ENCODE data around the gene ATOH8. TPM values are rescaled to one million over a fixed set of nuclear protein-coding genes. Genes with fewer than 3 reads are reported as not detected.

ATOH8 gene
- total RNA-seq, 1 donor, result 1.3 TPM

DNA sequence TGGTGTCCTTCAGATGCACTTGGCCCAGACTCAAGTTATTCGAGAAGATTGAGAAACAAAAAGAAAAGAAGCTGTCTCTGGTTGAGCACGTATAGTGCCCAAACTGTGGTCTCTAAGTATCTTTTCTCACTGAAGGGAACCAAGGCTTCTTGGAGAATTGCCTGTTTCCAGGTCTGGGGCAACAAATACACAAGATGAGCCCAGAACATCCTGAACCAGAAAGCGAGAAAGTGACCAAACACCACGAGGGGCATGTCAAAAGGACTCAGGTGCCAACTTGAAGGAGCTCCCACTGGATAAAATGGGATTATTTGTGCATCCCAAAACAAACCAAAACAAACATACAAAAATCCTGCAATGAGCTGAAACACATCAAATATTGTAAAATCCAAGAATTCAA, 13.6 kb upstream of the ATOH8 start:
- Histone ChIP-seq H3K9me3 (ENCODE audit: low read depth, low read length) (no peaks in the 10 kb centered on the region), H3K27me3 (ENCODE audit: insufficient read depth, low read length) (peaks cover 5% of the 10 kb centered on the region), H3K4me1 (ENCODE audit: insufficient read depth, low read length) (peaks cover 4% of the 10 kb centered on the region), H3K4me3 (ENCODE audit: low read length) (no peak overlapping the region)

DNA sequence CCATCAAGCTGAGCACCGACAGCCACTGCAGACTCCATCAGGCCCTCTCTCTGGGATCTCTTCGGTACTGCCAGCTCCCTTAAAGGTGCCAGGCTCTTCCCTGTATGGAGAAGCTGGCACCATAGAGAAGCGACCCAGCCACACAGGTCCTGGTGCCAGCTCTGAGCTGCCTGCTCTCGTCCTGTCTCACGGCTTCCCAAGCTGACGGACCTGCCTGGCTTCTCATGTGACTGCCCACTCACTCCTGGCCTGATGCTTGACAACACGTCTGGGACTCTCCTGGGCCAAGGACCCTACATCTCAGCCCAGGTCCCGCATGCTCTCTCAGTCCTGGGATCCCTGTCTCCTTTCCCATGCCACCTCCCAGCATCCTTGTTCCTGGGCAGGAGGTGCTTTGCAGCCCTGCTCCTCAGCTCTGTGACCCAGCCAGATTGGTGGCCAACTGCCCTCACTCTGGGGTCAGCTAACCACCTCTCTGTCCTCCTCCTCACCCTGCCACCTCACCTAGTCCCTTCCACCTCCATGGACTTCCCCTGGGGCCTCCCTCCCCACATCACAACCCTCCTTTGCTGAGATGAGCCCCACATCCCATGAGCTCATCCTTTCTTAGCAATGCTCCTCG, 12.5 kb upstream of the ATOH8 start:
- Histone ChIP-seq H3K4me1 (ENCODE audit: insufficient read depth, low read length) (peaks cover 8% of the 10 kb centered on the region), H3K9me3 (ENCODE audit: low read depth, low read length) (no peaks in the 10 kb centered on the region), H3K27me3 (ENCODE audit: insufficient read depth, low read length) (peaks cover 5% of the 10 kb centered on the region), H3K4me3 (ENCODE audit: low read length) (no peak overlapping the region)

DNA sequence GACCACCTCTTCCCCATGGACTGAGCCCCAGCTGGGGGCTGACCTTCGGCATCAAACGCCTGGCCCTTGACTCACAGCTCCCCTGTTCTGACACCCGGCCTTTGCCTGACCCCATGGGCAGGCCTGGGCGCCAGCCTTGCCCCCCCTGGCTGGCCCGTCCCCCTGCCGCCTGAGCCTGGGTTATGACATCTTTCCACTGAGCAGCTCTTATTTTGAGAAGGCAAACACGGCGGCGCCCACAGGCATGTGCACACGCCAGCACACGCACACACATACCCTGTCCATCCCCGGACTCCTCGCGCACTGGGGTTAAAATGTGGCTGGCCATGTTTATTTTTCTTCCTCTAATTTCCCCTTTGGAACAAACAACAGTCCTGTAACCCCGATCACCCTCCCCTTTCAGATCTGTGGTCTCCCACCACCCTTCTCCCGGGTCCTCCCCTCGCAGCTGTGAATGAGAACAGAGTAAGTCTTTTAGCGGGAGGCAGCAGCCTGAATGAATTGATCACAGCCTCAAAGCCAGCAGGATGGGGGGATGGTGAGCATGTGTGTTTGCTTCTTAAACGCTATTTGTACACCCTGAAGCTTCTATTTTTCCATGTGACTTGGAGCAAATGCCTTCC, 11.8 kb upstream of the ATOH8 start:
- no peaks in the 10 kb centered on the region for H3K9me3 ChIP-seq (ENCODE audit: low read depth, low read length)
- peaks cover 5% of the 10 kb centered on the region for H3K27me3 ChIP-seq (ENCODE audit: insufficient read depth, low read length)

DNA sequence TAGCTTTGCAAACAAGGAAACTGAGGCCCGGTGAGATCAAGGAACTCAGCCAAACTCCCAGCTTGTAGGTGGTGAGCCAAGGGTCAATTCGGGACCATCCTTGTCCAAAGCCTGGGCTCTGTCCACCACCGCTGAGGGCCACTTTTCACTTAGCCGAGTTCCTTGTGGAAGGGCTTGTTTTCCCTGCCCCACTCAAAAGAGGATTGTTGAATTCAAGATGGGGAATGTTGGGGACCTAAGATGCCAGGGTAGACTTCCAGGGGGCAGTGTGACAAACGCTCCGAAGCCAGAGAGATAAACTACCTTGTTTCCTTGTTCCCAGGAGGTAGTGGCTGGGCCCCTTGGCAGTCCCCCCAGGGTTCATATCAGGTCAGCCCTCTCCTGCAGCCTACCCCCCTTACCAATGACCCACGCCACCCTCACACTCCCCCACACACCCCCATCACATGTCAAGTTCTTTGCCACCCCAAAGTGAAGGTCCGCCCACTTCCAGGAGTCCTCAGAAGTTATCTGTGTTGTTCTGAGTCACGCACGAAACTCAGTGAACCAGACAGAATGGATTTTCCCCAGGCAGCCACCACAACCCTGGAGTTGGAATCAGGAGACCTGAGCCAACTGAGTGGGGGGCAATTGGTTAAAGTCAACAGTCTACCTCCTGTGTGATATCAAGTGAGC, 10.3 kb upstream of the ATOH8 start:
- Histone ChIP-seq H3K4me3 (ENCODE audit: low read length) (no peak overlapping the region), H3K4me1 (ENCODE audit: insufficient read depth, low read length) (peaks cover 20% of the 10 kb centered on the region), H3K27me3 (ENCODE audit: insufficient read depth, low read length) (peaks cover 5% of the 10 kb centered on the region), H3K9me3 (ENCODE audit: low read depth, low read length) (no peaks in the 10 kb centered on the region)

More for the DNA sequence above, 11.8 kb upstream of the ATOH8 start:
- Histone ChIP-seq H3K4me3 (ENCODE audit: low read length) (no peak overlapping the region), H3K4me1 (ENCODE audit: insufficient read depth, low read length) (peaks cover 8% of the 10 kb centered on the region)

DNA sequence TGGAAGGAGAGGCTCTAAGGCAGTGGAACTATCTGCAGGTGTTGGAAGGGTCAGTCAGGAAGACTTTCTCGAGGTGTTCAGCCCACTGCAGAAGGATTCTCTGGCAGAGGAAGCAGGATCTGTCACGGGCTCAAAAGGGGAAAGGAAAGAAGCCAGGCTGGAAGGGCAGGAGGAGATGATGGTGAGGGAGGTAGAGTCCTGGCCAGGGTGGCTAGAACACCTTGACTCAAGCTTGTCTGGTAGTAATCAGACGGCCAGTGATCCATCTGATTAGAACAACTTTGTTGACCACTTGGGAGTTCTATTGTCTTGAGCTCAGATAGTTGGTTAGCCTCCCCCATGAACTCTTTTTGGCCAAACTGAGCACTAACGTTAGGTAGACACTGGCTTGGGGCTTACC, 9.7 kb upstream of the ATOH8 start:
- no peaks in the 10 kb centered on the region for H3K9me3 ChIP-seq (ENCODE audit: low read depth, low read length)
- H3K27me3 ChIP-seq (ENCODE audit: insufficient read depth, low read length), result peaks cover 5% of the 10 kb centered on the region
- H3K4me1 ChIP-seq (ENCODE audit: insufficient read depth, low read length), result peaks cover 26% of the 10 kb centered on the region
- no peak overlapping the region for H3K4me3 ChIP-seq (ENCODE audit: low read length)

DNA sequence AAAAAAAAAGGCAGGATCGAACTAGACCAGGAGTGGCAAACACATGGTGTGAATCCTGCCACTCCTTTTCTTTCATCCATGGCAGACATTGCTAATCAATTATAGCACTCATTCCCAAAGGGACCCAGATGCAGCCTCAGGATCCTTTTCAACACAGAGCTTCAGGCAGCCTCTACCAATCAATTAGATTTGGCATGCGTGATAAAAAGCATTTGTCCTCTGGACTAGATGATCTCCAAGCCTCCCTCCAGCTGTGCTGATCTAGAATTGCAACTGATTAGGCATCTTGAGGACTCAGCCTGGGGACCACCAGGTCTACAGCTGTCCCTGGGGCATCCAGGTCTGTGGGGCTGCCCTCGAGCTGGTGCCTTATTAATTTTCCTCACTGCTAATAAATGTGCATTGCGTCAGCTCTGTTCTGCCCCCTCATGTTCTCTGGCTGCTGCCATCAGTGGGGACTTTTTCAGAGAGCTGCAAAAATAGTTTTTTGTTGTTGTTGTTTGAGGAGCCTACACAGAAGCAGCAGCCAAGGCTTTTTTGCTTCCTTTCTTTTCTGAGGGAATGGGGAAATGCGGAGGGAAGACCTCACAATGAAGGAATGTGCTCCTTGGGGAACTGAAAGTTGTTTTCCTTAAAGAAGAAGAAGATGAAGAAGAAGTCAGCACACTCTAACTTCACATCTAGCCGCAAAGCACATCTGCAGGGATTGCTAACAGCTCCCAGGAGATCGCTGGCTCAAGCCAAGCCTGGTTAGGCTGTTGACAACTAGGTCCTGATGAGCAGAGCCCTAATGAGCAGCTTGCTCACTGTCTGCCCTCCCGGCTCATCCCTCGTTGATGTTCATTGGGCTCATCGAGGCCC, 8.8 kb upstream of the ATOH8 start:
- Histone ChIP-seq H3K4me3 (ENCODE audit: low read length) (no peak overlapping the region), H3K27me3 (ENCODE audit: insufficient read depth, low read length) (peaks cover 5% of the 10 kb centered on the region), H3K9me3 (ENCODE audit: low read depth, low read length) (no peaks in the 10 kb centered on the region), H3K4me1 (ENCODE audit: insufficient read depth, low read length) (peaks cover 26% of the 10 kb centered on the region)

DNA sequence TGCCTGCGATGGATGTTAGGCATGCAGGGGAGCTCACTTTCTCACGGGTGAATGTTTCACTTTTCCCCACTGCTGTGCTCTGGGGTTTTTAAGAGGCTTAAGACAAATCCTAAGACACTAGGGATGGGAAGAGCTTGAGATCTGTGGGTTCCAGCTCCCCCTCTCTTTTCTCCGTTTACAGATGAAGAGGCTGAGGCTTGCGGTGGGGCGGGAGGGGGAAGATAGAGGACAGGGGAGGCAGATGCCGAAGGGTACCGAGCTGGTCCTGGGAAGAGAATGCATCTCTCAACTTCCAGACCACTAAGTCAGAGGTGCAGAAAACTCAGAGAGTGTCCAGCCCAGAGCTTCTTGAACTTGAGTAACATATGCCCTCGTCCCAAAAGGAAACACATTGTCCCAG, 8.2 kb upstream of the ATOH8 start:
- Histone ChIP-seq H3K4me1 (ENCODE audit: insufficient read depth, low read length) (peaks cover 26% of the 10 kb centered on the region), H3K4me3 (ENCODE audit: low read length) (no peak overlapping the region), H3K27me3 (ENCODE audit: insufficient read depth, low read length) (peaks cover 5% of the 10 kb centered on the region), H3K9me3 (ENCODE audit: low read depth, low read length) (no peaks in the 10 kb centered on the region)

DNA sequence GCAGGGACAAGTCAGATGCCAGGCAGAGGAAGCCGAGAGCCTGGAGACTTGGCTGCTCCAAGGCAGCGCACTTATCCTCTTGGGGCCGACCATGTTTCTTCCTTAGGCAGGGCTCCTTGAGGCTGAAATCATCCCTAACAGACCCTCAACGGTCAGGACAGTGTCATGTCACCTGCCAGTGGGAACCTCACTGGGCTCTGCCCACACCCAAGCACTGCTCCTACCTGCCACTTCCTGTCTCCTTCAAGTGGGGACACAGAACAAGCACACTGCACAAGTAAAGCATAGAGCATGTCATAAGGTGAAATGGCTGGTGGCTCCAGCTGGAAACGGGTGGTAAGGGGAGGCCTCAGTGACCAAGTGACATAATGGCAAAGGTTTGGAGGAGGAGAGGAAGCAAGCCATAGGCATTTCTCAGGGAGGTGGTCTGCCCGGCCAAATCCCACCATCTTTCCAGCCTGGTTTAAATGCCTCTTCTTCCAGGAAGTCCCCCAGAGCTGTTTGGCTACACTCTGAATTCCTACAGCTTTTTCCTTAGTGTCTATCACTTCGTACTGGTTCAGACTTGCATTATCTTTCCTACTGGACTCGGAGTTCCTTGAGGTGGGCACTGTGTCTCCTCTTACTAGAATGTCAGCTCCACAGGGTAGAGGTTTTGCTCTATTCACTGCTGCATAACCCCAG, 7.3 kb upstream of the ATOH8 start:
- peaks cover 11% of the 10 kb centered on the region for H3K27me3 ChIP-seq (ENCODE audit: insufficient read depth, low read length)

DNA sequence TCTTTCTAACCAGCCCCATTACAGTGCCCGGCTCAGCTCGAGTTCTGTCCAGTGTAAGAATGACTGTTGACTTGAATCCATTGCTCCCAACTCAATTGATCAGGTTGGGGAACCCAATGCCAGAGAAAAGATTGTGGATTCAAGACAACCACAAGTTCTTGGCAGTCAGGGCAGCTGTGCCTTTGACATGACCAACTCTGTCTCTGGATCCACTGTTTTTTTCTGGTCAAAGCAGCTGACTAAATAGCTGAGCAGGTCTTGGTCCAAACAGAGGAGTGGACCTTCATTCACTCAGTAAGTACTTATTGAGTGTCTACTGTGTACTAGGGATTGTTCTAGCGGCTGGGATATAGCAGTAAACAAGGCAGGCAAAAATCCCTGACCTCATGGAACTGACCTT, 6.3 kb upstream of the ATOH8 start:
- Histone ChIP-seq H3K9me3 (ENCODE audit: low read depth, low read length) (no peaks in the 10 kb centered on the region), H3K4me3 (ENCODE audit: low read length) (no peak overlapping the region), H3K4me1 (ENCODE audit: insufficient read depth, low read length) (peaks cover 26% of the 10 kb centered on the region), H3K27me3 (ENCODE audit: insufficient read depth, low read length) (peaks cover 20% of the 10 kb centered on the region)

More for the DNA sequence above, 7.3 kb upstream of the ATOH8 start:
- no peaks in the 10 kb centered on the region for H3K9me3 ChIP-seq (ENCODE audit: low read depth, low read length)
- peaks cover 26% of the 10 kb centered on the region for H3K4me1 ChIP-seq (ENCODE audit: insufficient read depth, low read length)
- H3K4me3 ChIP-seq (ENCODE audit: low read length), result no peak overlapping the region

DNA sequence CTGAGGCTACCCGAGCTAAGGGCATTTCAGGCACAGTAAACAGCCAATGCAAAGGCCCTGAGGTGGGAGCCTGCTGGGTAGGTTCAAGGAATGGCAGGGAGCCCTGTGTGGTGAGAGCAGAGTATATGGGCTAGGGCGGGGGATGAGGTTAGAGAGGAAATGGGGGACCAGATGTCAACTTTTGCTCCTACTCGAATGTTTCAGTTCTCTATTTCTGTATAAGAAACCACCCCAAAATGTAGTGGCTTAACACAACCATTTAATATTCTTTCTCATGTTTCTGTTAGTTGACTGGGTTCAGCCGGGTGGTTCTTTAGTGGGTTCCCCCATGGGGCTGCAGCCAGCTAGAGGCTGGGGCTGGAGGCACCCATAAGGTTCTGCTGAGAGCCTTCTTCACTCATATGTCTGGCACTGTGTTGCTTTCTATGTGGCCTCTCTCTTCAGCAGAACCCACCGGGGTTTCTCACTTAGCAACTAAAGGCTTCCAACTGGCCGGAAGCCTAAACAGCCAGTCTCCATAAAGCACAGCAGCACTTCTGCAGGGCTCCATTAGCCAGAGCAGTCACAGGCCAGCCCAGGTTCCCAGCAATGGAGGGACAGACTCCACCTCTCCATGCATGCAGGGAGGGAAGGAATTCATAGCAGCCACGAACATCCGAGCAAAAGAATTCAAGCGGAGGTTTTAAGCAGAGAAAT, 5.6 kb upstream of the ATOH8 start:
- H3K9me3 ChIP-seq (ENCODE audit: low read depth, low read length), result no peaks in the 10 kb centered on the region
- H3K27me3 ChIP-seq (ENCODE audit: insufficient read depth, low read length), result peaks cover 25% of the 10 kb centered on the region
- no peak overlapping the region for H3K4me3 ChIP-seq (ENCODE audit: low read length)
- peaks cover 29% of the 10 kb centered on the region for H3K4me1 ChIP-seq (ENCODE audit: insufficient read depth, low read length)

DNA sequence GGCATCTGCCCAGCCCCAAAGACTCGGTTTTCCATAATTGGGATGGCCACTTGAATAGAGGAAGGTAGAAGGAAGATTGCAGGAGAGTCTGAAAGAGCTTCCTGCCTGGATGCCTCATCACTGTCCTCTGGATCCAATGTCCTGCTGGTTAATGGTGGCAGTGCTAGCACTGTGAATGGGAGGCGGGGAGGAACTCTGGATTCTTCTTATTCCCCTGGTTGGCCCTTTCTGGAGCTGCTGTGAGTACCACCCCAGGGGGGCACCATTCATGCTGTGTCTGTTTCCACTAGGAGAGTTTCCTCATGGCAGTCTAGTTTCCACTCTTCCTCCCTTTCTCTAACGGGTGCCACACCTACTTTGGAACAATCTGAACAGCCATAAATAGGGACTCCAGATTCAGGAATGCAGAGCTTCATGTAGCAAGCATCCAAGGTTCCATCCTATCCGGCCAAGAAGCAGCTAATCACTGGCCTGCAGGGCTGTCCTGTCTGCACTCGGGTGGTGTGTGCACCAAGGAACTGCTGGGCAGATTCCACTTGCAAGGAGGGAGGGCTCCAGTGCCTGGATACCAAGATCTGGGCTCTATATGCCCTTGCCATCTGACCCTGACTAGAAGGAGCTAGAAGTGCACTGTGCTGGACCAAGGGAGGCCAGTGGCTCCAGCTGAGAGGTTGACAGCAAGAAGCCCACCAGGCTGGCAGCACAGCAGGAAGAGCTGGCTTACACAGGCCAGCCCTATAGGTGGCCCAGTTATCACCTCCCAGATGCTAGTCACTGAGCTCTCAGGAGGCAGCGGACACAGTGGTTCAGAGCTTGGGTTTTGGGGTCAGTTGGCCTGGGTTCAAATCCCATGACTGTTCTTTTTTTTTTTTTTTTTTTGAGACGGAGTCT, 4.6 kb upstream of the ATOH8 start:
- H3K4me3 ChIP-seq (ENCODE audit: low read length), result no peak overlapping the region
- peaks cover 38% of the 10 kb centered on the region for H3K4me1 ChIP-seq (ENCODE audit: insufficient read depth, low read length)
- no peaks in the 10 kb centered on the region for H3K9me3 ChIP-seq (ENCODE audit: low read depth, low read length)
- peaks cover 31% of the 10 kb centered on the region for H3K27me3 ChIP-seq (ENCODE audit: insufficient read depth, low read length)

DNA sequence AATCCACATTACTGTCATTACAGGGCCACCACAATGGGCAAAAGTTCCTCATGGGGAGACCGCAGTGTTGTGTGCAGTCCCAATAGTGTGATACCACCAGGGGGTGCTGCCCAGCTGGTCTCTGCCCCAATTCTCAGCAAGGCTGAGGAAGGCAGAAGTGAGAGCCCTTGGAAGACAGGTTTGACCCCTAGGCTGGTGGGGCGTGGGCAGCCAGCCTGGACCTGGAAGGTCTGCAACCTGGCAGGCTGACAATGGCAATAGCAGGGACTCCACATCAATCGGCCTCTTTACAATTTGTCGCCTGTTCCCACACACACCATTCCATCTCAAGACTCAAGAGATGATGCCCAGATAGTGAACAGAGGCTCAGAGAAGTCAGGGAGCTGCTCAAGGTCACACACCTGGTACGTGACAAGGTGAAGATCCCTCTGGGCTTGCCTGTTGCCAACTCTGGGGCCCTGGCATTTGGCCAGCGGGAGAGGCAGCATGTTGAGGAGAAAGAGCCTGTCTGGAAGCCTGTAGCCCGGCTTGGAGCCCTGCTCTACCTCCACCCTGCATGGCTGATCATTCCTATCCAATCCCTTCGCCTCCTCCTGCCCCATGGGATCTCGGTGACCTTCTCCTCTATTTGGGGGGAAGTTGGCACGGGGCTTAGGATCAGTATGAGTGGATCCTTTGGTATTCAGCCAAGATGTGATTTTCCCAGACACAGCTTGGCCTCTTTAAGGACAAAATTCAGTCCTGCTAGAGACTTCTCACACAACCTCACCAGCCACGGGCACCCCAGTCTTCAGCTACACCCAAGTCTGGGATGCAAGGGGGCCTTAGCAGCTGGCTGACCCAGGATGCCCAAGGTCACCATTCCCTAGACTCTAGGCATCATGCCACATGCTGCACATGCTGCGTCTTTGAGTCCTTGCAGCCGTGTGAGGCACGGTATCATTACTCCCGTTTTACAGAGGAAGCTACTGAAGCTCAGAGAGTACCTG, 2.9 kb upstream of the ATOH8 start:
- Histone ChIP-seq H3K4me3 (ENCODE audit: low read length) (no peak overlapping the region), H3K27me3 (ENCODE audit: insufficient read depth, low read length) (peaks cover 44% of the 10 kb centered on the region), H3K4me1 (ENCODE audit: insufficient read depth, low read length) (peaks cover 47% of the 10 kb centered on the region), H3K9me3 (ENCODE audit: low read depth, low read length) (no peaks in the 10 kb centered on the region)
